ENCODE measurements around the gene HCRTR1.

Gene HCRTR1

DNA sequence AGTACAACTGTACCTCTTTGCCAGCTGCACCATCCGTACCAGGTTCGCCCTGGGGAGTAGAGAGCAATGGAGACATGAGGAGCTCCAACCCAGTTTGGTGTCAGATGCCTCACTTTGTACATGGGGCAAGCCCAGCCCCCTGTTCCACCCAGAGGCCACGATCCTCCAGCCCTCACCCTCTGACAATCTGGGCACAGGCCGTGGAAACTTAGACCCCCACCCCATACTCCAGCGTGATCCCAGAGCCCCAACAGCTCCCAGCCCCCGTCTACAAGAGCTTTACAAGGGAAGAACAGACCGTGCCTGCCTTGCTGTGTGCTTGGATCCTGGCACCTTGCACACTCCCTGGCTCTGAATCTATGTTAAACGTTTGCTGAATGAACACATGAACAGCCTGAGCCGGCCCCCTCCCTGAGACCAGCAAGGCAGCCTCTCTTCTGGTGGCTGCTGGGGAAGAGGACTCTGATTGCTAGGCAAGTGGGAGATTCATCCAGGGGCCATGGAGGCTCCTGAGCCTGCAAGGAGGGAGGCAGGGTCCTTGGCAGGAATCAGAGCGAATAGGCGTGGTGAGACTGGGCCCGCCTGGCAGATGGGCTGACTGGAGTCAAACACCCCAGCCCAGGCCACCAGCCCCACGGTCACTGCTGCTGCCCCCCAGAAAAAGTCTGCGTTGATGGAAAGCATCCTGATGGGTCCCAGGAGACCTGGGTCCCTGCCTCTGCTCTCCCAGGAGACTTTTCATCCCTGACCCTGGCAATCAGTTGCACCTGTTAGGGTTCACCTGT, 39.7 kb downstream of the HCRTR1 start:
- TF ChIP-seq, protein P1, sequence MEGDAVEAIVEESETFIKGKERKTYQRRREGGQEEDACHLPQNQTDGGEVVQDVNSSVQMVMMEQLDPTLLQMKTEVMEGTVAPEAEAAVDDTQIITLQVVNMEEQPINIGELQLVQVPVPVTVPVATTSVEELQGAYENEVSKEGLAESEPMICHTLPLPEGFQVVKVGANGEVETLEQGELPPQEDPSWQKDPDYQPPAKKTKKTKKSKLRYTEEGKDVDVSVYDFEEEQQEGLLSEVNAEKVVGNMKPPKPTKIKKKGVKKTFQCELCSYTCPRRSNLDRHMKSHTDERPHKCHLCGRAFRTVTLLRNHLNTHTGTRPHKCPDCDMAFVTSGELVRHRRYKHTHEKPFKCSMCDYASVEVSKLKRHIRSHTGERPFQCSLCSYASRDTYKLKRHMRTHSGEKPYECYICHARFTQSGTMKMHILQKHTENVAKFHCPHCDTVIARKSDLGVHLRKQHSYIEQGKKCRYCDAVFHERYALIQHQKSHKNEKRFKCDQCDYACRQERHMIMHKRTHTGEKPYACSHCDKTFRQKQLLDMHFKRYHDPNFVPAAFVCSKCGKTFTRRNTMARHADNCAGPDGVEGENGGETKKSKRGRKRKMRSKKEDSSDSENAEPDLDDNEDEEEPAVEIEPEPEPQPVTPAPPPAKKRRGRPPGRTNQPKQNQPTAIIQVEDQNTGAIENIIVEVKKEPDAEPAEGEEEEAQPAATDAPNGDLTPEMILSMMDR (IDR thresholded peaks at IDR 0.05; ENCODE audit: insufficient read depth, low read depth, low read length, missing control alignments) = no peak
- no peak overlapping the region for H3K4me3 ChIP-seq (ENCODE audit: low read depth, low read length)
- no peak for DNase-seq (ENCODE audit: low read depth)

GRCh38 chr1:31657972-31658510, 40.6 kb downstream of the HCRTR1 start:
- H3K4me3 ChIP-seq (ENCODE audit: low read depth, low read length) = no peak overlapping the region
- no peak for DNase-seq (ENCODE audit: low read depth)
- TF ChIP-seq, protein P1 (IDR thresholded peaks at IDR 0.05; ENCODE audit: insufficient read depth, low read depth, low read length, missing control alignments) = no peak

DNA sequence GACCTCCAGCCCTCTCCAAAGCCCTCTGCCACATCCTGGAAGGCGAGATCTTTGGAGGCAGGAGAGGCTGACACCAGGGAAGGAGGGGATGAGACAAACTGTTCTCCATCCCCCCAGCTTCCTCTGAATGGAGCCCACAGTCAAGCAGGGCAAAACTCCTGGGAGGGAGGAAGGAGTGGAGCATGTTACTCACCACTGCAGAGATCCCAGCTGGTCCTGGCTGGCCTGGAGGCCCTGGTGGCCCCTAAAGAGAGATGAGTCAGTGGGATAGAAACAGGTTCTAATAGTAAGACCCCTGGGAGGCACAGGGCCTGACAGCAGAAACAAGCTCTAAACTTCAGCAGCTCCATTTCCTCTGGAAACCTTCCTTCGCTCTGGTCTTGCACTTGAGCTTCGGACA, 41.2 kb downstream of the HCRTR1 start:
- TF ChIP-seq, protein P1 (IDR thresholded peaks at IDR 0.05; ENCODE audit: insufficient read depth, low read depth, low read length, missing control alignments) = no peak
- H3K4me3 ChIP-seq (ENCODE audit: low read depth, low read length) = no peak overlapping the region
- DNase-seq (ENCODE audit: low read depth) = no peak

GRCh38 chr1:31659889-31660288, 42.4 kb downstream of the HCRTR1 start:
- H3K4me3 ChIP-seq (ENCODE audit: low read depth, low read length) = no peak overlapping the region
- no peak for DNase-seq (ENCODE audit: low read depth)
- TF ChIP-seq, protein P1 (IDR thresholded peaks at IDR 0.05; ENCODE audit: insufficient read depth, low read depth, low read length, missing control alignments) = no peak

- TF ChIP-seq, protein P1 (IDR thresholded peaks at IDR 0.05; ENCODE audit: insufficient read depth, low read depth, low read length, missing control alignments) = no peak
- DNase-seq (ENCODE audit: low read depth) = no peak
- H3K4me3 ChIP-seq (ENCODE audit: low read depth, low read length) = no peak overlapping the region
Observed at GRCh38 chr1:31660871-31661455, 43.5 kb downstream of the HCRTR1 start.

DNA sequence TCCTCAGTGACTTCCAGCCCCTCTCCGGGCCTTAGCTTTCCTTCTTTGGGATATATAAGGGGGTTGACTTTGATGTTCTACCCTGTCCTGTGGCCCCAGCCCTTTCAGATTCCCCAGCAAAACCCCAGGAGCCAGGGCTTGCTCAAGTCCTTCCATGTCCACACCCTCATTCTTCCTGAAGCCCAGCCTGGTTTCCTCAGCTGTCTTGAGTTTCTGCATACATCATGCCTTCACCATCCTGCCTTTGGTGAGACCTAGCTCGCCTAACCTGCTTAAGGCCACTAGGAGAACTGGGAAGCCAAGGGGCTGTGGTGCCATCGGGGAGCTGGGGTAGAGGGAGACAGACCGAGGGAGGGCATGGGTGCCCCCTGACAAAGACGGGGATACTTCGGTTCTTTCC, 44.4 kb downstream of the HCRTR1 start:
- no peak overlapping the region for H3K4me3 ChIP-seq (ENCODE audit: low read depth, low read length)
- TF ChIP-seq, protein P1 (IDR thresholded peaks at IDR 0.05; ENCODE audit: insufficient read depth, low read depth, low read length, missing control alignments) = no peak
- no peak for DNase-seq (ENCODE audit: low read depth)

Measured in GM12865 (cell line).